Activated CD8-positive, alpha-beta T cell treated with anti-CD3 and anti-CD28 coated beads for 36 hours (primary cell): ENCODE results near the gene GPR137. TPM values are rescaled to one million over a fixed set of nuclear protein-coding genes. Genes with fewer than 3 reads are reported as not detected.

Source experiments
- ATAC-seq: fragments of 200-7000 bp; cut with Tn5 transposase; one replicate; pipeline ENCODE4 v1.10.0; 2021; ENCODE audit warnings: mild to moderate bottlenecking, moderate library complexity
- CTCF ChIA-PET: fragments of 350-600 bp; sonication (Branson Sonifier 250); formaldehyde crosslinking; loops from one replicate; lab custom pipeline; 2021; ENCODE audit warnings: antibody characterized with exemption; lab: Charles Lee
- POLR2A ChIA-PET: fragments of 350-600 bp; sonication (Branson Sonifier 250); formaldehyde crosslinking; loops from one replicate; lab custom pipeline; 2021; ENCODE audit warnings: antibody characterized with exemption; lab: Charles Lee
- DNase-seq: peaks from one replicate; pipeline ENCODE4 v3.0.0-alpha.2; 2020
- H3K27ac Mint-ChIP-seq: one replicate; pipeline ENCODE4 v1.8.0; 2021; ENCODE audit warnings: mild to moderate bottlenecking, mixed read lengths
- H3K27me3 Mint-ChIP-seq: one replicate; pipeline ENCODE4 v1.8.0; 2021; ENCODE audit warnings: mixed read lengths
- H3K36me3 Mint-ChIP-seq: one replicate; pipeline ENCODE4 v1.8.0; 2021; ENCODE audit warnings: low read depth, mixed read lengths
- H3K4me1 Mint-ChIP-seq: one replicate; pipeline ENCODE4 v1.8.0; 2021; ENCODE audit warnings: low read depth, mixed read lengths
- H3K4me3 Mint-ChIP-seq: one replicate; pipeline ENCODE4 v1.8.0; 2021; ENCODE audit warnings: mild to moderate bottlenecking, moderate library complexity, mixed read lengths
- H3K9me3 Mint-ChIP-seq: one replicate; pipeline ENCODE4 v1.8.0; 2021; ENCODE audit warnings: mixed read lengths
- CTCF ChIP-seq: fragments of 200-600 bp; IDR thresholded peaks from one replicate; pipeline ENCODE4 v1.8.0; 2022; ENCODE audit warnings: antibody characterized with exemption, mild to moderate bottlenecking
- intact Hi-C: fragments of 100-400 bp; cut with micrococcal nuclease; formaldehyde crosslinking; loops from one replicate; pipeline ENCODE4 v1.10.0; 2022
- total RNA-seq, 2 experiments: library from RNA; stranded (reverse); gene quantifications; one replicate each; pipeline ENCODE4 v1.2.3, GENCODE V29; 2021

GPR137 gene
- total RNA-seq, 2 experiments from 2014 or later = 23.7 to 28.5 TPM

GRCh38 chr11:64251016-64251752 is 34.5 kb upstream of the GPR137 start, which contains the start of gene PLCB3:
PLCB3 (plus strand) TSS chr11:64251530; CDS start chr11:64251650, 120 bp downstream.
- peak; percentile 73 for TF ChIP-seq CTCF
- no peaks in the 10 kb centered on the region for H3K27me3 Mint-ChIP-seq
- H3K27ac Mint-ChIP-seq = peak within 1 kb of the TSS; percentile 71
- ChIA-PET POLR2A (interaction anchor here (0.5 to 10.0 kb wide), 11 partner anchors 9 to 53 kb away, joined by 3 to 132 read pairs (median 3); partner anchors contain the start of genes FERMT3 and FKBP2), CTCF (interaction anchor here (0.6 to 5.3 kb wide), 25 partner anchors 8 to 249 kb away, joined by 3 to 42 read pairs (median 4); partner anchors contain the start of genes BAD, CATSPERZ, FERMT3 and FKBP2)
- ATAC-seq (peak; percentile 74), DNase-seq (peak; percentile 53)
- peaks cover 2% of the 10 kb centered on the region for H3K36me3 Mint-ChIP-seq
- peak within 1 kb of the TSS; percentile 90 for H3K4me3 Mint-ChIP-seq
- intact Hi-C loops = no loop called here
- no peaks in the 10 kb centered on the region for H3K9me3 Mint-ChIP-seq
- H3K4me1 Mint-ChIP-seq = peaks cover 16% of the 10 kb centered on the region

- Mint-ChIP-seq H3K27ac (no peak overlapping the region), H3K4me1 (peaks cover 16% of the 10 kb centered on the region), H3K9me3 (no peaks in the 10 kb centered on the region), H3K27me3 (no peaks in the 10 kb centered on the region), H3K36me3 (peaks cover 2% of the 10 kb centered on the region), H3K4me3 (peak overlapping the region; percentile 90)
- ChIA-PET CTCF (interaction anchor here (0.6 to 5.3 kb wide), 16 partner anchors 9 to 103 kb away, joined by 3 to 42 read pairs (median 5); partner anchors contain the start of genes CATSPERZ, FERMT3, PRDX5 and TRMT112), POLR2A (interaction anchor here (1.0 to 10.0 kb wide), 4 partner anchors 18 to 47 kb away, joined by 3 to 132 read pairs (median 4); partner anchors contain the start of gene FERMT3)
- no peak for TF ChIP-seq CTCF
- DNase-seq = no peak
- intact Hi-C loops = no loop called here
- no peak for ATAC-seq
These were observed 34.0 kb upstream of the GPR137 start for GRCh38 chr11:64251753-64252002.

- Mint-ChIP-seq H3K27me3 (no peaks in the 10 kb centered on the region), H3K9me3 (no peaks in the 10 kb centered on the region), H3K27ac (no peak overlapping the region), H3K36me3 (peaks cover 2% of the 10 kb centered on the region), H3K4me1 (peaks cover 16% of the 10 kb centered on the region), H3K4me3 (peak overlapping the region; percentile 90)
- no peak for ATAC-seq
- CTCF ChIA-PET = interaction anchor here (0.6 to 5.3 kb wide), 16 partner anchors 9 to 103 kb away, joined by 3 to 42 read pairs (median 5); partner anchors contain the start of genes CATSPERZ, FERMT3, PRDX5 and TRMT112
- peak; percentile 31 for TF ChIP-seq CTCF
- DNase-seq = no peak
- POLR2A ChIA-PET = interaction anchor here (1.0 to 10.0 kb wide), 4 partner anchors 17 to 48 kb away, joined by 3 to 132 read pairs (median 4); partner anchors contain the start of gene FERMT3
- intact Hi-C loops = no loop called here
These were observed 33.4 kb upstream of the GPR137 start for GRCh38 chr11:64252003-64252872.

GRCh38 chr11:64253043-64253442 is 32.6 kb upstream of the GPR137 start:
- ChIA-PET POLR2A (interaction anchor here (1.7 to 10.0 kb wide), 3 partner anchors 15 to 46 kb away, joined by 5 to 132 read pairs (median 11); partner anchors contain the start of gene FERMT3), CTCF (interaction anchor here (0.7 to 5.3 kb wide), 6 partner anchors 10 to 51 kb away, joined by 3 to 35 read pairs (median 12); no protein-coding TSS in a partner anchor)
- H3K36me3 Mint-ChIP-seq = peaks cover 2% of the 10 kb centered on the region
- no peak for ATAC-seq
- no peak for TF ChIP-seq CTCF
- intact Hi-C loops = no loop called here
- H3K9me3 Mint-ChIP-seq = no peaks in the 10 kb centered on the region
- no peak overlapping the region for H3K27ac Mint-ChIP-seq
- H3K27me3 Mint-ChIP-seq = no peaks in the 10 kb centered on the region
- DNase-seq = no peak
- peak overlapping the region; percentile 18 for H3K4me3 Mint-ChIP-seq
- peaks cover 14% of the 10 kb centered on the region for H3K4me1 Mint-ChIP-seq
